Adipose tissue (tissue), 3 donors: ENCODE results near the gene DDRGK1. TPM values are rescaled to one million over a fixed set of nuclear protein-coding genes. Genes with fewer than 3 reads are reported as not detected.
"Not testable (repeated sequence)": the region's sequence is repeated elsewhere in the genome, so short reads cannot be mapped to it uniquely, and the experiment has no call there.

Experiments used
- H3K27ac ChIP-seq: one replicate; pipeline ENCODE4 v1.5.1; 2013; ENCODE audit warnings: low read depth, low read length
- WGBS, 3 donors: extraction: QIAGEN DNeasy Blood & Tissue Kit; methylation state at CpG; one replicate each; pipeline ENCODE4 v1.1.7; 2013; 5-methylcytosine and 5-hydroxymethylcytosine counted together
- polyA plus RNA-seq, 3 donors: library from polyadenylated mRNA; stranded (reverse); fragments of 200-250 nt; gene quantifications; one replicate each; pipeline ENCODE4 v1.2.3, GENCODE V29; 2013
- donor health status: healthy with polysubstance abuse.
- donor health status: Bipolar disorder and iron deficiency.
- donor health status: healthy.

The DDRGK1 gene
- polyA plus RNA-seq, 3 donors = 31.8 to 94.9 (median 65.5) TPM

DNA sequence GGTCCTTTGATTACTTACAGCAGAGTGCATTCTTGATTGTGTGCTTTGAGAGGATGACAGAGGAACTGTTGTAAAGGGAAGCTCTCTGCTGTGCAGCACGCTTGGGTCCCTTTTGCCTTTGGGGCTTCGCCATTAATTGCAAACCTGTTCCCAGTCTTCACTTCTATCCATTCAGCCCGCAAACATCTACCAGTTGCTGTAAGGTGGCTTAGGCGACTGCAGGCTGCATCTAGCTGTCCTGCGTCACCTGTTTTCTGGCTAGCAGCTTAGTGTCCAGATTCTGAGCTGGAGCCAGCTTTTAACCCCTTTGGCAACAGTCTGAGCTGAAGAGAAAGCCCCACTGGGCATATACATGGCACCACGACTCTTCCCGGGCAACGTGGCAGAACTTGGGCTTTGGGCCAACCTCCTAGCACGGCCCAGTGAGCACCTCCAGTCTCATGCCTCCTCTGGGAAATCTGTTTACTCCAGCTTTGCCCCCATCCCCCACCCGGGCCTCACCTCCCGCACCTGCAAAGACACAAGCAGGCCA is 42.3 kb downstream of the DDRGK1 start:
- 29 to 63% (median 63%) methylated on average over 11 of the region's 11 CpGs for WGBS, 3 donors
- H3K27ac ChIP-seq = no peak overlapping the region

DNA sequence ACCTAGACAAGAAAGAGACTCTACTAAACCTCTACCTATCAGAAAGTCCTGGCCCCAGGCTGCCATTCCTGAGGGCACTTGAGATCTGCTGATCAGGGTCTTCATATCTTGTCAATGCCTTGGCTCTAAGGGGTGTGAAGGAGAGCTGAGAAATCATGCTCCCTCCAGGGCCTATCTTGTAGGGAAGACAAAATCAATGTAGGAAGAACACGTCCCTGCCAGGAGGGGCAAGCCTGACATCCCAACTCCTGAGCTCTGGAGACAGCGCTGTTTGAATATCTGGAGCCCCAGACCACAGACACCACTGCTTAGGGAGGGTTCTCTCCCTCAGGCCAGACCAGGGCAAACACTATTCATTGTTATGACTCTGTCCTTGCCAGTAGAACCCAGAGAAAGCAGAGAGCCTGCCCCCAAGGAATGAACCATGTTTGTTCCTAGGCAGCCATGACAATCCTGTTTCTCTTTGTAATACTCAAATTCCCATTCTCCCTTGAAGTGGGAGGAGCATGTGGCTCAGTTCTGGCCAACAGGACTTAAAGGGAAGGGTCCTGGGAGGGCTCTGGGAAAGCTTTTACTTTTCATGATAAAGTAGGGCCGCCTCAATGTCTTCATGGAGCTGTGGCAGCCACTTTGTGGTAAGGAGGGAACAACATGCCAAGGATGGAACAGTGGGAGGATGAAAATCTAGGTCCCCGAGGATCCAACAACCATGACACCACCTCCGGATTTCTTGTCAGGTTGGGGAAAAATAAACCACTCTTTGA is 43.0 kb downstream of the DDRGK1 start:
- 67 to 82% (median 77%) methylated on average over 5 of the region's 5 CpGs for WGBS, 3 donors
- H3K27ac ChIP-seq = no peak overlapping the region

GRCh38 chr20:3160418-3160817 is 44.1 kb downstream of the DDRGK1 start:
- 93 to 96% (median 95%) methylated on average over 6 of the region's 6 CpGs for WGBS, 3 donors
- no peak overlapping the region for H3K27ac ChIP-seq

DNA sequence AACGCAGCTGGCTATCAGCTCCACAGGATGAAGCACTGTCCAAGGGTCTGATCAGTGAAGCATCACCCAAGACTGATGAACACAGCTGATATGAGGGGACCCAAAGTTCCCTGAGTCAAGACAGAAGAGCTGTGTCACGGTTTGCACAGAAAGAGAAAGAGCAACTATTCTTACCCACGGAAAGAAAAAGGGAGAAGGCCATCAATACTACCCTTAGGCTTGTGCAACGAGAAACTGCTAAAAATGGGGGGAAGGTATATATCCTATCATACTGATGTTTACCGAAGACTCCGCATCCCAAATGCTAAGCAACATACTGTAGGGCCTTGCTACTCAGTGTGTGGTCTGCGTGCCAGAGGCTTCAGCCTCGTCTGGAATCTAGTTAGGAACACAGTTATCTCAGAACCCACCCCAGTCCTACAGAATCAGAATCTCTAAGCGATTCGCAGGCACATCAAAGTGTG is 45.5 kb downstream of the DDRGK1 start:
- WGBS, 3 donors = 2 to 3% (median 3%) methylated on average over 10 of the region's 10 CpGs
- peak overlapping the region; percentile 23 for H3K27ac ChIP-seq

GRCh38 chr20:3157817-3158216 is 46.7 kb downstream of the DDRGK1 start:
- no peak overlapping the region for H3K27ac ChIP-seq
- 75 to 78% (median 75%) methylated on average over 11 of the region's 11 CpGs for WGBS, 3 donors

GRCh38 chr20:3156811-3157619 is 47.5 kb downstream of the DDRGK1 start:
- WGBS, 3 donors = 55 to 70% (median 68%) methylated on average over 8 of the region's 8 CpGs
- no peak overlapping the region for H3K27ac ChIP-seq

DNA sequence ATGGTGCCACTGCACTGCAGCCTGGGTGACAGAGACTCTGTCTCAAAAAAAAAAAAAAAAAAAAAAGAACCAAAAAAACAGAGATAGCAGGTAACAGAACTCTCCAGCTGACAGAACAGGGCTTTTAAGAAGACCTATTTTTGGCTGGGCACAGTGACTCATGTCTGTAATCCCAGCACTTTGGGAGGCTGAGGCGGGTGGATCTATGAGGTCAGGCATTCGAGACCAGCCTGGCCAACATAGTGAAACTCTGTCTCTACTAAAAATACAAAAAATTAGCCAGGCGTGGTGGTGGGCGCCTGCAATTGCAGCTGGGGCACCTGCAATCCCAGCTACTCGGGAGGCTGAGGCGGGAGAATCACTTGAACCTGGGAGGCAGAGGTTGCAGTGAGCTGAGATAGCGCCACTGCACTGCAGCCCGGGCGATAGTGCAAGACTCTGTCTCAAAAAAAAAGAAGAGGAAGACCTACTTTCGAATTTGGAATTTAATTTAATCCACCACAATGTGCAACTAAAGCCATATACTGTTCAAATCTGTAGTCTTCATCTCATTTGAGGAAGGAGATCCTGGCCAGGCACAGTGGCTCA is 52.3 kb downstream of the DDRGK1 start:
- WGBS, 3 donors = 90 to 93% (median 91%) methylated on average over 10 of the region's 10 CpGs
- H3K27ac ChIP-seq = not testable (repeated sequence)

GRCh38 chr20:3150908-3151307 is 53.6 kb downstream of the DDRGK1 start:
- no peak overlapping the region for H3K27ac ChIP-seq

DNA sequence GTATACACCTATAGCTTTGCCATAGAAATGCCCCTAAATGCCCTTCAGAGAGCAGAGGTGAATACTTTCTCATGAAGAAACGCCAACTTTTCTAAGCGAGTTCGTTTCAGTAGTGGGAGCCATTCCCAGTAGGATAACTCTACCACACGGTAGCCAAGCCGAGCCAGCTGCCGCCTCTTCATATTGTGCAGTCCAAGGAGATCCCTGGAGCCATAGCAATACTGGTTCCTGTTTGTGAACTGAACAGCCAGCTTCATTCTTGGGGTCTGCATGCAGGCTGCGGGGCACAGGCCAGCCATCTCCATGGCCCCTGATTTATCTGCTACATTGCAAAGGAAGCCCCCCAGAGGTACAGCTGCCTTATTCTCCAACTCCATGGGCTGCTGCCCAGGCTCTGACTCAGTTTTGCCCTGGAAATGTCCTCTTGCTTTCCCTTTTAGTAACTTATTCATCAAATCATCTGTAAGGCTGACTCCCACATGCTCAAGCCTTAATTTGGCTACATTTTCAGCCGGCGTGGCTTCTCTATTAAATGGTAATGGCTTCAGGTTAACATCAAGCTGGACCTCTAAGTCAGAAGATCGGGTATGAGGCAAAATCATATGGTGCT is 57.6 kb downstream of the DDRGK1 start:
- no peak overlapping the region for H3K27ac ChIP-seq
- 58 to 87% (median 73%) methylated on average over 10 of the region's 10 CpGs for WGBS, 3 donors

- no peak overlapping the region for H3K27ac ChIP-seq
- WGBS, 3 donors = 97 to 98% (median 97%) methylated on average over 3 of the region's 3 CpGs
Measured at GRCh38 chr20:3141757-3142156, 62.7 kb downstream of the DDRGK1 start.

Other genes with a start within 250 kb of the DDRGK1 start
- gene GNRH2, start 161.1 kb downstream of the DDRGK1 start, polyA plus RNA-seq = not detected
- gene MRPS26, start 158.6 kb downstream of the DDRGK1 start, polyA plus RNA-seq = 10 to 100 TPM; 37.0 to 68.4 (median 46.9) TPM
- 1 to 10 TPM in 1 of 3 donors, not detected in 2; 1.9 TPM for gene OXT, start 133.1 kb downstream of the DDRGK1 start, polyA plus RNA-seq
- under 1 TPM in 1 of 3 donors, not detected in 2; 0.25 TPM for gene AVP, start 120.0 kb downstream of the DDRGK1 start, polyA plus RNA-seq
- gene FASTKD5, start 44.8 kb downstream of the DDRGK1 start, polyA plus RNA-seq = 10 to 100 TPM in 1 of 3 donors, 1 to 10 TPM in 2; 4.4 to 12.2 (median 7.6) TPM
- gene UBOX5, start 44.8 kb downstream of the DDRGK1 start, polyA plus RNA-seq = 1 to 10 TPM; 2.9 to 3.8 (median 3.3) TPM
- gene LZTS3, start 31.1 kb downstream of the DDRGK1 start, polyA plus RNA-seq = 10 to 100 TPM in 1 of 3 donors, 1 to 10 TPM in 2; 4.0 to 18.4 (median 5.1) TPM
- gene ITPA, start 4.8 kb upstream of the DDRGK1 start, polyA plus RNA-seq = 10 to 100 TPM; 36.0 to 68.3 (median 43.0) TPM
- 1 to 10 TPM in 1 of 3 donors, under 1 TPM in 2; 0.29 to 1.0 (median 0.61) TPM for gene SLC4A11, start 34.5 kb upstream of the DDRGK1 start, polyA plus RNA-seq
- gene DNAAF9, start 203.0 kb upstream of the DDRGK1 start, polyA plus RNA-seq = 10 to 100 TPM in 1 of 3 donors, 1 to 10 TPM in 2; 2.9 to 10.1 (median 9.0) TPM